Stimulated activated memory B cell treated with anti-CD40 and anti-IgM and Interleukin-4, amounts not matched to agents 10 μg/mL and 1 μg/mL and 100 μg/mL, for 72 hours (primary cell): Measurements from ENCODE around the gene ATP6AP2.
"Not testable (repeated sequence)": the region's sequence is repeated elsewhere in the genome, so short reads cannot be mapped to it uniquely, and the experiment has no call there.

ENCODE experiments used
- ATAC-seq: fragments of 150-1000 bp; cut with Tn5 transposase; 2 replicates; pipeline ENCODE4 v1.10.0; 2021
- H3K27ac Mint-ChIP-seq: one replicate; pipeline ENCODE4 v1.8.0; 2022; ENCODE audit warnings: mild to moderate bottlenecking, mixed read lengths
- H3K27me3 Mint-ChIP-seq: one replicate; pipeline ENCODE4 v1.8.0; 2022; ENCODE audit warnings: mixed read lengths
- H3K36me3 Mint-ChIP-seq: one replicate; pipeline ENCODE4 v1.8.0; 2022; ENCODE audit warnings: mixed read lengths
- H3K4me1 Mint-ChIP-seq: one replicate; pipeline ENCODE4 v1.8.0; 2022; ENCODE audit warnings: mixed read lengths
- H3K4me3 Mint-ChIP-seq: one replicate; pipeline ENCODE4 v1.8.0; 2022; ENCODE audit warnings: mild to moderate bottlenecking, moderate library complexity, mixed read lengths
- H3K9me3 Mint-ChIP-seq: one replicate; pipeline ENCODE4 v1.8.0; 2022; ENCODE audit warnings: mixed read lengths

Gene ATP6AP2

GRCh38 chrX:40564447-40564846 is 16.3 kb upstream of the ATP6AP2 start:
- Mint-ChIP-seq H3K36me3 (no peaks in the 10 kb centered on the region), H3K27ac (no peak overlapping the region), H3K4me3 (no peak overlapping the region), H3K9me3 (no peaks in the 10 kb centered on the region), H3K27me3 (no peaks in the 10 kb centered on the region), H3K4me1 (no peaks in the 10 kb centered on the region)
- ATAC-seq = no peak

- ATAC-seq = peak; percentile 83
- peak overlapping the region; percentile 79 for H3K27ac Mint-ChIP-seq
- H3K27me3 Mint-ChIP-seq = no peaks in the 10 kb centered on the region
- peak overlapping the region; percentile 59 for H3K4me3 Mint-ChIP-seq
- no peaks in the 10 kb centered on the region for H3K36me3 Mint-ChIP-seq
- no peaks in the 10 kb centered on the region for H3K9me3 Mint-ChIP-seq
- peaks cover 11% of the 10 kb centered on the region for H3K4me1 Mint-ChIP-seq
Observed at GRCh38 chrX:40570346-40571093, 10.2 kb upstream of the ATP6AP2 start.

- Mint-ChIP-seq H3K4me3 (peak overlapping the region; percentile 59), H3K27ac (peak overlapping the region; percentile 79), H3K4me1 (peaks cover 11% of the 10 kb centered on the region)
- ATAC-seq, H3K9me3 Mint-ChIP-seq, H3K36me3 Mint-ChIP-seq, H3K27me3 Mint-ChIP-seq: not testable (repeated sequence)
Observed at GRCh38 chrX:40571164-40571563, 9.6 kb upstream of the ATP6AP2 start.

GRCh38 chrX:40571600-40571999 is 9.2 kb upstream of the ATP6AP2 start:
- Mint-ChIP-seq H3K27me3 (no peaks in the 10 kb centered on the region), H3K4me1 (peaks cover 11% of the 10 kb centered on the region), H3K4me3 (no peak overlapping the region), H3K9me3 (no peaks in the 10 kb centered on the region), H3K36me3 (no peaks in the 10 kb centered on the region), H3K27ac (peak overlapping the region; percentile 79)
- no peak for ATAC-seq

- Mint-ChIP-seq H3K27me3 (no peaks in the 10 kb centered on the region), H3K27ac (no peak overlapping the region), H3K4me3 (no peak overlapping the region), H3K36me3 (no peaks in the 10 kb centered on the region), H3K4me1 (peaks cover 11% of the 10 kb centered on the region), H3K9me3 (no peaks in the 10 kb centered on the region)
- ATAC-seq = no peak
Observed at GRCh38 chrX:40573763-40574162, 7.0 kb upstream of the ATP6AP2 start.

- ATAC-seq = not testable (repeated sequence)
Observed at GRCh38 chrX:40575411-40575810, 5.4 kb upstream of the ATP6AP2 start.

GRCh38 chrX:40576291-40576690 is 4.5 kb upstream of the ATP6AP2 start:
- no peak overlapping the region for H3K27ac Mint-ChIP-seq
- no peak overlapping the region for H3K4me3 Mint-ChIP-seq
- no peaks in the 10 kb centered on the region for H3K27me3 Mint-ChIP-seq
- no peaks in the 10 kb centered on the region for H3K9me3 Mint-ChIP-seq
- H3K36me3 Mint-ChIP-seq = no peaks in the 10 kb centered on the region
- no peak for ATAC-seq
- no peaks in the 10 kb centered on the region for H3K4me1 Mint-ChIP-seq

More at GRCh38 chrX:40575411-40575810, 5.4 kb upstream of the ATP6AP2 start:
- H3K4me3 Mint-ChIP-seq, H3K4me1 Mint-ChIP-seq, H3K27ac Mint-ChIP-seq, H3K27me3 Mint-ChIP-seq, H3K36me3 Mint-ChIP-seq, H3K9me3 Mint-ChIP-seq: not testable (repeated sequence)

- Mint-ChIP-seq H3K36me3 (no peaks in the 10 kb centered on the region), H3K27ac (no peak overlapping the region), H3K4me3 (no peak overlapping the region), H3K27me3 (no peaks in the 10 kb centered on the region), H3K4me1 (peaks cover 12% of the 10 kb centered on the region), H3K9me3 (no peaks in the 10 kb centered on the region)
- ATAC-seq = no peak
Observed at GRCh38 chrX:40578039-40578695, 2.6 kb upstream of the ATP6AP2 start.

GRCh38 chrX:40579141-40579540 is 1.6 kb upstream of the ATP6AP2 start:
- Mint-ChIP-seq H3K4me3 (no peak overlapping the region), H3K27ac (no peak overlapping the region), H3K36me3 (no peaks in the 10 kb centered on the region), H3K4me1 (peaks cover 18% of the 10 kb centered on the region), H3K27me3 (no peaks in the 10 kb centered on the region), H3K9me3 (no peaks in the 10 kb centered on the region)
- no peak for ATAC-seq

- Mint-ChIP-seq H3K36me3 (no peaks in the 10 kb centered on the region), H3K4me3 (peak overlapping the region; percentile 83), H3K9me3 (no peaks in the 10 kb centered on the region), H3K27me3 (no peaks in the 10 kb centered on the region), H3K4me1 (peaks cover 19% of the 10 kb centered on the region), H3K27ac (peak overlapping the region; percentile 98)
- peak; percentile 72 for ATAC-seq
Observed at GRCh38 chrX:40579900-40580536, 752 bp upstream of the ATP6AP2 start.

- Mint-ChIP-seq H3K4me1 (peaks cover 28% of the 10 kb centered on the region), H3K27me3 (no peaks in the 10 kb centered on the region), H3K36me3 (no peaks in the 10 kb centered on the region), H3K9me3 (no peaks in the 10 kb centered on the region), H3K4me3 (peak overlapping the region; percentile 54), H3K27ac (peak overlapping the region; percentile 98)
- ATAC-seq = no peak
Observed at GRCh38 chrX:40581336-40581920, 658 bp downstream of the ATP6AP2 start.

GRCh38 chrX:40582178-40582577 is 1.4 kb downstream of the ATP6AP2 start:
- Mint-ChIP-seq H3K4me1 (peaks cover 29% of the 10 kb centered on the region), H3K27ac (peak overlapping the region; percentile 98)
- not testable (repeated sequence) for H3K9me3 Mint-ChIP-seq, H3K27me3 Mint-ChIP-seq, ATAC-seq, H3K4me3 Mint-ChIP-seq, H3K36me3 Mint-ChIP-seq

GRCh38 chrX:40582811-40583210 is 2.0 kb downstream of the ATP6AP2 start:
- Mint-ChIP-seq H3K27me3 (no peaks in the 10 kb centered on the region), H3K9me3 (no peaks in the 10 kb centered on the region), H3K27ac (peak overlapping the region; percentile 13), H3K36me3 (no peaks in the 10 kb centered on the region), H3K4me3 (no peak overlapping the region), H3K4me1 (peaks cover 29% of the 10 kb centered on the region)
- no peak for ATAC-seq

GRCh38 chrX:40587623-40588022 is 6.9 kb downstream of the ATP6AP2 start:
- not testable (repeated sequence) for H3K27me3 Mint-ChIP-seq, H3K36me3 Mint-ChIP-seq, H3K9me3 Mint-ChIP-seq, H3K4me3 Mint-ChIP-seq, ATAC-seq, H3K27ac Mint-ChIP-seq
- peaks cover 23% of the 10 kb centered on the region for H3K4me1 Mint-ChIP-seq

GRCh38 chrX:40589616-40590321 is 9.0 kb downstream of the ATP6AP2 start:
- ATAC-seq, H3K27ac Mint-ChIP-seq, H3K9me3 Mint-ChIP-seq, H3K4me3 Mint-ChIP-seq, H3K27me3 Mint-ChIP-seq: not testable (repeated sequence)
- peaks cover 13% of the 10 kb centered on the region for H3K36me3 Mint-ChIP-seq
- H3K4me1 Mint-ChIP-seq = peaks cover 11% of the 10 kb centered on the region
